Measurements from ENCODE around the gene MDM4.

DNA sequence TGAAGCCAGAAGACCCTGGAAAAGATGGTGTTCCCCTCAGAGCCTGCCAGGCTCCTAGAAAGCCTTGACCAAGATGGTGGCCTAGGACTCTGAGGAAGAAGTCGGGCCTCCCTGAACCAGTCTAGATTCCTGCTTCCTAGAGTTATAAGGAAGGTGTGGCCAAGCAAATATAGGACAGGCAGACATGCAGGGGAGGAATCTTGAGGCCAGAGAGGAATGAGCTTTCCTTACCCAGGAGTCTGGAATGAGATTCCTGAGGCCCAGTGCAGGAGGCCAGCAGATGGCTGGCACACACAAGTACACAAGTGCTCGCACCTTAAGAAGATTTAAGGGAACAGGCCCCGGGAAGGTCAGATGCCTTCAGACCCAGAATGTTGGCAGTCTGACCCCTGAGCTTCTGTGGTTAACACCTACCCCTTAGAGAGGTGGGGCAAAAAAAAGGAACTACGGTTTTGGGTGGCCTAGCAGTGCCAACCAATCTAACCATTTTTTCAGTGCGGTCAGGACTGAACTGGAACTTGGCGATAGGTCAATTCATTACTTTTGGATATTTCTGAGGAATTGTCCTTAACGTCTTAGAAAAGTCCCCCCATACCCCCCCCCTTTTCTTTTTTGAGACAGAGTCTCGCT is 73.3 kb downstream of the MDM4 start:
- TF ChIP-seq, protein P1, sequence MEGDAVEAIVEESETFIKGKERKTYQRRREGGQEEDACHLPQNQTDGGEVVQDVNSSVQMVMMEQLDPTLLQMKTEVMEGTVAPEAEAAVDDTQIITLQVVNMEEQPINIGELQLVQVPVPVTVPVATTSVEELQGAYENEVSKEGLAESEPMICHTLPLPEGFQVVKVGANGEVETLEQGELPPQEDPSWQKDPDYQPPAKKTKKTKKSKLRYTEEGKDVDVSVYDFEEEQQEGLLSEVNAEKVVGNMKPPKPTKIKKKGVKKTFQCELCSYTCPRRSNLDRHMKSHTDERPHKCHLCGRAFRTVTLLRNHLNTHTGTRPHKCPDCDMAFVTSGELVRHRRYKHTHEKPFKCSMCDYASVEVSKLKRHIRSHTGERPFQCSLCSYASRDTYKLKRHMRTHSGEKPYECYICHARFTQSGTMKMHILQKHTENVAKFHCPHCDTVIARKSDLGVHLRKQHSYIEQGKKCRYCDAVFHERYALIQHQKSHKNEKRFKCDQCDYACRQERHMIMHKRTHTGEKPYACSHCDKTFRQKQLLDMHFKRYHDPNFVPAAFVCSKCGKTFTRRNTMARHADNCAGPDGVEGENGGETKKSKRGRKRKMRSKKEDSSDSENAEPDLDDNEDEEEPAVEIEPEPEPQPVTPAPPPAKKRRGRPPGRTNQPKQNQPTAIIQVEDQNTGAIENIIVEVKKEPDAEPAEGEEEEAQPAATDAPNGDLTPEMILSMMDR (IDR thresholded peaks at IDR 0.05): no peak
- no peak for TF ChIP-seq EZH2 (IDR thresholded peaks at IDR 0.05; ENCODE audit: borderline replicate concordance, insufficient read depth, low read depth, low read length, poor library complexity, severe bottlenecking)
